Mammary epithelial cell (primary cell): Measurements from ENCODE around the gene SGCA.

ENCODE experiments used
- EZH2 ChIP-seq: IDR thresholded peaks from 2 replicates; pipeline ENCODE4 v1.6.1; 2012; ENCODE audit warnings: low read length, inconsistent platforms, borderline replicate concordance
- TF ChIP-seq, protein P1 (sequence below), 2 donors: IDR thresholded peaks in 1 of 2; conservative IDR thresholded peaks in 1 of 2; 2 replicates each; pipeline ENCODE4 v1.5.1; 2011 to 2012; ENCODE audit warnings: inconsistent platforms in 2 of 2, low read length in 2 of 2, mild to moderate bottlenecking in 2 of 2, control low read depth in 1 of 2, low read depth in 1 of 2; ENCODE audit not compliant: insufficient read depth in 1 of 2; ENCODE audit errors: extremely low read depth in 1 of 2

DNA sequence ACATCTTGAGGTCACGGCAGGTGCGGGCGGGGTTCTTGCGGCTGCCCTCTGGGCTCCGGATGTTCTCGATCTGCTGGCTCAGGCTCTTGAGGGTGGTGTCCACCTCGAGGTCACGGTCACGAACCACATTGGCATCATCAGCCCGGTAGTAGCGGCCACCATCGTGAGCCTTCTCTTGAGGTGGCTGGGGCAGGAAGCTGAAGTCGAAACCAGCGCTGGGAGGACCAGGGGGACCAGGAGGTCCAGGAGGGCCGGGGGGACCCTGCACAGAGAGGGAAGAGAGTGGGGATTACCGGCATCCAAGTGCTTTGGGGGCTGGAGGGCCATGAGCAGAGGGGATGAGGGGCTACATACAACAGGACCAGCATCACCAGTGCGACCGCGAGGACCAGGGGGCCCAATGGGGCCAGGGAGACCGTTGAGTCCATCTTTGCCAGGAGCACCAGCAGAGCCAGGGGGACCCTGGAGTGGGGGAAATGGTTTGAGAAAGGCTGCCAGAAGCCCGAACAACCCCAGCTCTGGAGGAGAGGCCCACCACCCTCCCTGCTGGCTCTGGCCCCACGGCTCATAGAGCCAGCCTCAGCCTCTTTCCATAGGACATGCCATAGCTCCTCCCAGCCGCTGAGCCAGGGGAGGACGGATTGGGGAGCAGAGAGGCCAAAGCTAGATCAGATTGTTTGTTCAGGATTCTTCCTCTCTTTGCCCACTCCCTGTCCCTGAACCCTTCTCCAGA lies 21.0 kb downstream of the SGCA start:
- TF ChIP-seq, protein P1, sequence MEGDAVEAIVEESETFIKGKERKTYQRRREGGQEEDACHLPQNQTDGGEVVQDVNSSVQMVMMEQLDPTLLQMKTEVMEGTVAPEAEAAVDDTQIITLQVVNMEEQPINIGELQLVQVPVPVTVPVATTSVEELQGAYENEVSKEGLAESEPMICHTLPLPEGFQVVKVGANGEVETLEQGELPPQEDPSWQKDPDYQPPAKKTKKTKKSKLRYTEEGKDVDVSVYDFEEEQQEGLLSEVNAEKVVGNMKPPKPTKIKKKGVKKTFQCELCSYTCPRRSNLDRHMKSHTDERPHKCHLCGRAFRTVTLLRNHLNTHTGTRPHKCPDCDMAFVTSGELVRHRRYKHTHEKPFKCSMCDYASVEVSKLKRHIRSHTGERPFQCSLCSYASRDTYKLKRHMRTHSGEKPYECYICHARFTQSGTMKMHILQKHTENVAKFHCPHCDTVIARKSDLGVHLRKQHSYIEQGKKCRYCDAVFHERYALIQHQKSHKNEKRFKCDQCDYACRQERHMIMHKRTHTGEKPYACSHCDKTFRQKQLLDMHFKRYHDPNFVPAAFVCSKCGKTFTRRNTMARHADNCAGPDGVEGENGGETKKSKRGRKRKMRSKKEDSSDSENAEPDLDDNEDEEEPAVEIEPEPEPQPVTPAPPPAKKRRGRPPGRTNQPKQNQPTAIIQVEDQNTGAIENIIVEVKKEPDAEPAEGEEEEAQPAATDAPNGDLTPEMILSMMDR (conservative IDR thresholded peaks at IDR 0.05 in 1 of 2, IDR thresholded peaks at IDR 0.05 in 1 of 2; ENCODE audit: extremely low read depth in 1 of 2, insufficient read depth in 1 of 2, low read depth in 1 of 2, low read length in 2 of 2) = no peak
- TF ChIP-seq EZH2 = no peak
